Measurements from ENCODE around the gene CABYR. TPM values are rescaled to one million over a fixed set of nuclear protein-coding genes. Genes with fewer than 3 reads are reported as not detected.

Gene CABYR
- total RNA-seq, 2 donors from 2014 or later = 10.0 to 11.1 TPM

- no peak for DNase-seq
- H3K9me3 Mint-ChIP-seq = no peaks in the 10 kb centered on the region
- Histone ChIP-seq H3K9ac (ENCODE audit: extremely low read depth, low read length, poor library complexity, severe bottlenecking) (no peak overlapping the region), H3K9me3 (ENCODE audit: control insufficient read depth, low read length) (no peaks in the 10 kb centered on the region), H3K27me3 (ENCODE audit: control insufficient read depth, insufficient read depth, low read length, poor library complexity, severe bottlenecking) (no peaks in the 10 kb centered on the region), H3K4me3 (ENCODE audit: low read length) (no peak overlapping the region), H3K27ac (ENCODE audit: low read depth, low read length) (no peak overlapping the region), H3K4me1 (ENCODE audit: control insufficient read depth, insufficient read depth, low read length) (no peaks in the 10 kb centered on the region), H3K36me3 (ENCODE audit: control insufficient read depth, insufficient read depth, low read length) (no peaks in the 10 kb centered on the region)
- H3K27me3 Mint-ChIP-seq (ENCODE audit: insufficient read depth) = no peaks in the 10 kb centered on the region
- H3K4me1 Mint-ChIP-seq = peaks cover 9% of the 10 kb centered on the region
- no peak overlapping the region for H3K27ac Mint-ChIP-seq
- H3K4me3 Mint-ChIP-seq = no peak overlapping the region
- 82 to 100% methylated on average over 1 to 3 of the region's 3 CpGs for WGBS, 2 experiments (ENCODE audit: insufficient coverage in 1 of 2, insufficient read length in 1 of 2)
- TF ChIP-seq CTCF (conservative IDR thresholded peaks at IDR 0.05) = no peak
- H3K36me3 Mint-ChIP-seq (ENCODE audit: low read depth) = no peaks in the 10 kb centered on the region
These were observed 66.0 kb downstream of the CABYR start for GRCh38 chr18:24204904-24205303.

- Mint-ChIP-seq H3K9me3 (no peaks in the 10 kb centered on the region), H3K27me3 (ENCODE audit: insufficient read depth) (no peaks in the 10 kb centered on the region), H3K4me3 (no peak overlapping the region), H3K4me1 (peaks cover 7% of the 10 kb centered on the region), H3K36me3 (ENCODE audit: low read depth) (no peaks in the 10 kb centered on the region), H3K27ac (no peak overlapping the region)
- no peaks in the 10 kb centered on the region for H3K9me3 ChIP-seq (ENCODE audit: control insufficient read depth, low read length)
- H3K4me1 ChIP-seq (ENCODE audit: control insufficient read depth, insufficient read depth, low read length) = no peaks in the 10 kb centered on the region
- DNase-seq = no peak
- H3K9ac ChIP-seq (ENCODE audit: extremely low read depth, low read length, poor library complexity, severe bottlenecking) = no peak overlapping the region
- H3K27me3 ChIP-seq (ENCODE audit: control insufficient read depth, insufficient read depth, low read length, poor library complexity, severe bottlenecking) = no peaks in the 10 kb centered on the region
- WGBS, 2 experiments (ENCODE audit: insufficient coverage in 1 of 2, insufficient read length in 1 of 2) = 50% methylated on average over 2 of the region's 2 CpGs; no CpG with 5 or more reads in 1 of the 2 experiments
- no peak overlapping the region for H3K4me3 ChIP-seq (ENCODE audit: low read length)
- no peak overlapping the region for H3K27ac ChIP-seq (ENCODE audit: low read depth, low read length)
- no peaks in the 10 kb centered on the region for H3K36me3 ChIP-seq (ENCODE audit: control insufficient read depth, insufficient read depth, low read length)
- TF ChIP-seq CTCF (conservative IDR thresholded peaks at IDR 0.05) = no peak
These were observed 69.6 kb downstream of the CABYR start for GRCh38 chr18:24208270-24209035.

GRCh38 chr18:24209558-24209957 is 70.7 kb downstream of the CABYR start:
- Histone ChIP-seq H3K36me3 (ENCODE audit: control insufficient read depth, insufficient read depth, low read length) (no peaks in the 10 kb centered on the region), H3K27me3 (ENCODE audit: control insufficient read depth, insufficient read depth, low read length, poor library complexity, severe bottlenecking) (no peaks in the 10 kb centered on the region), H3K9me3 (ENCODE audit: control insufficient read depth, low read length) (no peaks in the 10 kb centered on the region), H3K4me1 (ENCODE audit: control insufficient read depth, insufficient read depth, low read length) (peaks cover 4% of the 10 kb centered on the region), H3K9ac (ENCODE audit: extremely low read depth, low read length, poor library complexity, severe bottlenecking) (no peak overlapping the region), H3K27ac (ENCODE audit: low read depth, low read length) (no peak overlapping the region), H3K4me3 (ENCODE audit: low read length) (no peak overlapping the region)
- Mint-ChIP-seq H3K9me3 (no peaks in the 10 kb centered on the region), H3K4me1 (peaks cover 15% of the 10 kb centered on the region), H3K27me3 (ENCODE audit: insufficient read depth) (no peaks in the 10 kb centered on the region), H3K4me3 (no peak overlapping the region), H3K36me3 (ENCODE audit: low read depth) (no peaks in the 10 kb centered on the region), H3K27ac (no peak overlapping the region)
- no peak for DNase-seq
- TF ChIP-seq CTCF (conservative IDR thresholded peaks at IDR 0.05) = no peak
- 80% methylated on average over 6 of the region's 6 CpGs for WGBS, 2 experiments (ENCODE audit: insufficient coverage in 1 of 2, insufficient read length in 1 of 2)

Other genes starting within 250 kb of the CABYR start
- 10 to 100 TPM; 14.0 to 19.7 TPM for gene TTC39C, start 124.3 kb upstream of the CABYR start, total RNA-seq